HK-2 (cell line): ENCODE data around the gene CAMK2N1.
"Not testable (repeated sequence)": the region's sequence is repeated elsewhere in the genome, so short reads cannot be mapped to it uniquely, and the experiment has no call there.

Experiments
- DNase-seq: peaks from one replicate; pipeline ENCODE4 v3.0.0-alpha.2; 2018; ENCODE audit not compliant: unreplicated experiment

Gene CAMK2N1

DNA sequence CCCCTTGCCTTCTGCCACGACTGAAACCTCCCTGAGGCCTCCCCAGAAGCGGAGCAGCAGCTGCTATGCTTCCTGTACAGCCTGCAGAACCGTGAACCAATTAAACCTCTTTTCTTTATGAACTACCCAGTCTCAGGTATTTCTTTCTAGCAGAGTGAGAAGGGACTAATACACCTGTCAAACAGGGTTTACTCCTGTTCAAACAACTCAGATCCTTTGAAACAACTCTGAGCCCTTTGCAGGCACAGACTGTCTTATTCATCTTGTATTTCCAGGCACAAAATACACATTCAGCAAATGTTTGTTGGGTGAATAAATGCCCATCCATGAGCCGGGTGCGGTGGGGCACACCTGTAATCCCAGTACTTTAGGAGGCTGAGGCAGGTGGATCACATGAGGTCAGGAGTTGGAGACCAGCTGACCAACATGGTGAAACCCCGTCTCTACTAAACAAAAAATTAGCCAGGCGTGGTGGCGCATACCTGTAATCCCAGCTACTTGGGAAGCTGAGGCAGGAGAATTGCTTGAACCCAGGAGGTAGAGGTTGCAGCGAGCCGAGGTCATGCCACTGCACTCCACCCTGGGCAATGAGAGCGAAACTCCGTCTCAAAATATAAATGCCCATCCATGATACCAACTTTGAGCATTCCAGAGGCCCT, 10.8 kb upstream of the CAMK2N1 start:
- not testable (repeated sequence) for DNase-seq

DNA sequence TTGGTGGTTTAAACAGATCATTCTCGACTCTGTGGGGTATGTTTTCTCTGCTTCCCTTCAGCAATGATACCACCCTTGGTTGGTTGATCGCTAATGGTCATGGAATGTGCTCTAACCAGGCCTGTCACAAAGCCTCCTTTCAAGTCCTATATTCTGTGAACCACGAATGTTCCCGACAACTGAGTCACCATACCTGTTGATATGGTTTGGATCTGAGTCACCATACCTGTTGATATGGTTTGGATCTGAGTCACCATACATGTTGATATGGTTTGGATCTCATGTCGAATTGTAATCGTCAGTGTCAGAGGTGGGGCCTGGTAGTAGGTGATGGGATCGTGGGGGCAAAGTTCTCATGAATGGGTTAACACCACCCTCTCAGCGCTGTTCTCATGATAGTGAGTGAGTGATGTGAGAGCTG, 10.2 kb upstream of the CAMK2N1 start:
- peak; percentile 24 for DNase-seq

DNA sequence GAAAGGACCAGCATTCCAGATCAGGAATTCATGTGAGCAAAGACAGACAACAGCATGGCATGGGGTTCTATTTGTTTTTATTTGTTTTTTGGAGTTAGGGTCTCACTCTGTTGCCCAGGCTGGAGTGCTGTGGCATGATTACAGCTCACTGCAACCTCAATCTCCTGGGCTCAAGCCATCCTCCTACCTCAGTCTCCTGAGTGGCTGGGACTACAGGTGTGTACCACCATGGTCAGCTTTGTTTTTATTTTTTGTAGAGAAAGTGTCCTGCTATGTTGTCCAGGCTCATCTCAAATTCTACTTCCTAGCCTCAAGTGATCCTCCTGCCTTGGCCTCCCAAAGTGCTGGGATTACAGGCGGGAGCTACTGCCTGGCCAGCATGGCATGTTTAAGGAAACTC, 9.7 kb upstream of the CAMK2N1 start:
- DNase-seq: no peak

DNA sequence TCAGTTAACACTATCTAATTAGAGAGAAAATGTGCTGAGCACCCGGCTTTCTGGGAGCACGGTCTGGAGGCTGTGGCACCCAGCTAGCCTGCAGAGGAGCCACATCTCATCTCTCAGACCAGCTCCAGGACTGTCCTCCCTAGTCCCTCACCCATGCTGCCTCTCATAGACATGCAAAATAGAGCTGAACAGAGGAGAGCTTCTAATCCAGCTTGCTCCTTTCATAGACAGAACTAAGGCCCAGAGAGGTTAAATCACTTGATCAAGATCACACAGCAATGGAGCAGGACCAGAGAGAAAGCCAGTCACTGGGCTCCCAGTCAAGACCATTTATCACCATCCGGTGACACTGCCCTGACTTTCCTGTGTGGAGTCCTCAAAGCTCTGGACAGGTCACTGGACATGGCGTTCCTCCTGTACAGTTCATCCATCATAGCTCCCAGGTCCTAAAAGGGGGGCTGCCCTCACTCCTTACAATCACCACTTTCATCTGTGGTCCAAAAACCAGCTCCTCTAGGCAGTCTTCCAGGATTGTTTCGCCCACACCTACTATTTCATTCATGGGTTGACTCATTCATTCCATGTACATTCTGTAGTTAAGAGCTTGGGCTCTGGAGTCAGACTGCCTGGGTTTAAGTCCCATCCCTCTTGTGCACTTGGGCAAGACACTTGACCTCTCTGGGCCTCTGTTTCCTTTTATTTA, 8.8 kb upstream of the CAMK2N1 start:
- no peak for DNase-seq

DNA sequence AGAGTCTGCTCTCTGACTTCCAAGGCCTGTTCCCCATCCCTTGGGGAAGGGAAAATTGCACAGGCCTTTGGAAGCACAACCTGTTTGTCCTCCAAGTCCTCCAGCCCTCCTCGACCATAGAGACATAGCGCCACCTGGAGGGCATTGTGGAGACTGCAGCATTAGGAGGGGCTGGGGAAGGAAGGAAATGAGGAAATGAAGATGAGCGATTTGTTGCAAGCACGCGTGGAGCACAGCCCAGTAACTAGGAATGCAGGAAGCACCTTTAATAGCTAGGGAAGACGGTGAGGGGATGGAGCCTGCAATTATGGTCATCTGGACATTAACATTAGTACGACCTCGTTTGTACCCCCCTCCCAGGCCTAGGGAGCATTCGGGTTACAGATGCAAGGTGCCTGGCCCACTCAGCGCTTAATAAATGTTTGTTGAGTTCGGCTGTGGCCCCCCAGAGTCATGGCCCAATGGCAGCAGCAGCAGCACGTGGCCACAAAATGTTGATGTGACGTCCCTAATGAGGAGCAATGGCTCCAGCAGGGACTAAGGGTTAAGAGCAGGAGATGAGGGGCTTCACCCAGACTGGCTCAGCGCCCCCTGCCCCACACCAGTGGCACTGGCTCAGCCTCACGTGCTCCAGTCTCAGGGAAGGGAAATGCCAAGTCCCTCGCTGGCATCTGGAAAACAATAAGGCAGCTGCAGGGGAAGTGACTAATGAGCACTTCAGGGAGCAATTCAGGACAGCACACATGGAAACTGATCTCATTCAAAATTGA, 8.0 kb upstream of the CAMK2N1 start:
- DNase-seq: peak; percentile 90

DNA sequence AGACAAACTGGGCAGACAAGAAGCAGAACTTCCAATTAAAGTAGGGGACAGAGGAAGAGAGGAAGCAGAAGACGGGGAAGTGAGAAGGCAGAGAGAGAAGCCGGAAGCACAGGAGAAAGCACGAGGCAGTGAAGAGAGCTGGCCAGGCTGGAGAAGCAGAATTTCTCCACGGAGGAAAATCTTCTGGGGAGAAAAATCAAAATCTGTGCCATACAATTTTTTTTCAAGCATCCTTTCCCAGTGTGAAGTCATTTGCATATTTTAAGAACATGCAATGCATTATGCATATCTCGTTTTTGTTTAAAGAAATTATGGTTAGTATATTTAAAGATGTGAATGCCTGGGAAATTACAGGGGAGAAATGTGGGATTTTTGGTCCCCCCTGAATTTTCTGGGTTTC, 7.3 kb upstream of the CAMK2N1 start:
- DNase-seq: no peak

DNA sequence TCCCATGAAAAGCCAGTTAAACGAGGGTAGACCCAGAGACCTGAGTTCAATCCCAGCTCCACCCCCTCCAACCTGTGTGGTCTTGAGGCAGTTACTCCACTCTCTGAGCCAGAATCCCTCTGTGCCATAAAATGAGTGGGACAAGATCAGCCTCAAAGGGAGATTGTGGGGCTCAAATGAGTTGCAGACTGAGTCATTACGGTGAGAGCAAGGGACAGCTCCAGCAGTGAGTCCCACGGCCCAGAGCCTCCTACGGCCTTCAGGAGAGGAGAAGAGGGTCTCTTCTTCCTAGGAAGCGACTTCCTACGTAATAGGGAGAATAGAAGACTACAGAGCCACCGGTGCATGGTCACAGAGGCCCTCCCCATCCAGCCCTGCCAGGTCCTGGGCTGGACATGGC, 6.7 kb upstream of the CAMK2N1 start:
- no peak for DNase-seq

DNA sequence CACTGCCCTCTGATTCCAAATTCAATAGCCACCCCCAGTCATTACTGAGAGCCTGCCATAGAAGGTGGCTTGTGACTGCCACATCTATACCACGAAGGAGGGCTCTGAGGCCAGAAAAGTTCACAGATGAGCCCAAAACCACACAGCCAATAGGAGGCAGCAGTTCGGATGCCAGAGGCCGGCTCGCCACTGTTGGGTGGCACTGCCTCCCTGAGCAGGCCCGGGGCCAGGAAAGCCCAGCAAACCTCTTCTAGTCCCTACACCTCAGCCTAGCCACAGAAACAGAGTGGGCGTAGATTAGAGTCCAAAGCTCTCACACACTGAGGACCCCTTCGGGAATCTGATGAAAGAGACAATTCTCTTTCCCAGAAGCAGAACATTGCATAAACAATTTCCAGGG, 5.9 kb upstream of the CAMK2N1 start:
- no peak for DNase-seq

DNA sequence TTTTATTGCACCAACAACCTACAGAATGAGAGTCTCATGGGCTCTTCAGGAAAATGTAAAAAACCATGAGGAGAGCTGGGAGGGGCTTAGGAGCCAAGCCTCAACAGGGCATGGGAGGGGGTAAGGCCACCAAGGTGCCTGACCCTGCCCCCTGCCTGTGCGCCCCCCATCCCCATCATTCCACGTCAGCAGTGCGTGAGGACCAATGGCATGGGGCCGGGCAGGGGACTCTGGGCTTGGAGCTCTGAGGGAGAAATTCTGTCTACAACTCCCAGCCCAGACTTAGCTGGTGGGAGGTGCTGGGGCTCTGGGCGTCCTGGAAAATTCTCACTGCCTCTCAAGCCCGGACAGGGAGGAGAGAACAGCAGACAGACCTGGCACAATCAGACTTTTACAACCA, 5.2 kb upstream of the CAMK2N1 start:
- DNase-seq: no peak

DNA sequence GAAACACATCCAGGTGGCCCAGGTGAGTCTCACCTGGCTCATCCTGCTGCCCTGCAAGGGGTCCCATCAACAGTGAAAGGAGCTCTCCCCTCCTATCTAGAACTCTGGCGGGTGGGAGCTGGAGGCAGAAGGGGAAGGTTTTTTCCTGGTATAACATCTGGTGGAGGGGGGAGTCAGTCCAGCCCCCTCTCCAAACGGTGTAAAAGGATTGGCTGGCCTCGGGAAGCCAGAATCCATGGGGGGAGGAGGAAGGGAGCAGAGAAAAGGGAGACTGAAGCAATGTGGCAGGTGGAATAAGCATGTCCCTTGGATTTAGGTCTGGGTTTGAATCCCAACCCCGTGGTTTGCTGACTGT, 1.2 kb upstream of the CAMK2N1 start:
- no peak for DNase-seq

DNA sequence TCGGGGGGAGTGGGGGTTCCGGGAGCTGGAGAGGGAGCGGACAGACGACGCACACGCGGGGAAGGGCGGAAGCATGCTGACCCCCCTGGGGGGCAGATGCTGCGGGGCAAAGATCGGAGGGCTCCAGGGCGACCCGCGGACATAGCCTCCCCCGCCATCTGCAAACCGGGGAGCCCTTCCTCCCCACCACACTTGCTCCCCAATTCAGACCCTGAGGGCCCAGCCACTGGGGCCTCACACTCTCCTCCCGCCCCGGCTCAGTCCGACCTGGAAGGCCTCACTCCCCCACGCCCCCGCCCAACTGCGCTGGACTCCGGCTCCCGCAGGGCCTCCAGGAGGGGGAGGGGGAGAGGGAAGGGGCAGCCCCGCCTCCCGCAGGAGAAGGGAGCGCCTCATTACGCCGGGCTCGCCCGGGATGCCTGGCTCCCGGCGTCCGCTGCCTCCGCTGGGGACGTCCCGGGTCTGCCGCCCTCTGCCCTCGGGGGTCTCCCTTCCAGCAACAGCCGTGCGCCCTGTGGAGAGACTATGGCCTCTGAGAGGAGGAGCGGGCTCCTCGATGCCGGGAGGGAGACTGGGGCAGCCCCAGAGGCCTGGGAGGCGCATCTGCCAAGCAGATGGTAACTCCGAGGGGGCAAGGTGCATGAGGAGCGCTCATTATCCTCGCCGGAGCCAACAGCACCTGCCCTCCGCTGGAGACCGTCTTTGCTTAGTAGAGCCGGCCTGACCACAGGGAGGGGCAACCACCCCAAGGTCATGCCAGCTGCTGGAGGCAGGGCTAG, 636 bp upstream of the CAMK2N1 start:
- peak; percentile 33 for DNase-seq

DNA sequence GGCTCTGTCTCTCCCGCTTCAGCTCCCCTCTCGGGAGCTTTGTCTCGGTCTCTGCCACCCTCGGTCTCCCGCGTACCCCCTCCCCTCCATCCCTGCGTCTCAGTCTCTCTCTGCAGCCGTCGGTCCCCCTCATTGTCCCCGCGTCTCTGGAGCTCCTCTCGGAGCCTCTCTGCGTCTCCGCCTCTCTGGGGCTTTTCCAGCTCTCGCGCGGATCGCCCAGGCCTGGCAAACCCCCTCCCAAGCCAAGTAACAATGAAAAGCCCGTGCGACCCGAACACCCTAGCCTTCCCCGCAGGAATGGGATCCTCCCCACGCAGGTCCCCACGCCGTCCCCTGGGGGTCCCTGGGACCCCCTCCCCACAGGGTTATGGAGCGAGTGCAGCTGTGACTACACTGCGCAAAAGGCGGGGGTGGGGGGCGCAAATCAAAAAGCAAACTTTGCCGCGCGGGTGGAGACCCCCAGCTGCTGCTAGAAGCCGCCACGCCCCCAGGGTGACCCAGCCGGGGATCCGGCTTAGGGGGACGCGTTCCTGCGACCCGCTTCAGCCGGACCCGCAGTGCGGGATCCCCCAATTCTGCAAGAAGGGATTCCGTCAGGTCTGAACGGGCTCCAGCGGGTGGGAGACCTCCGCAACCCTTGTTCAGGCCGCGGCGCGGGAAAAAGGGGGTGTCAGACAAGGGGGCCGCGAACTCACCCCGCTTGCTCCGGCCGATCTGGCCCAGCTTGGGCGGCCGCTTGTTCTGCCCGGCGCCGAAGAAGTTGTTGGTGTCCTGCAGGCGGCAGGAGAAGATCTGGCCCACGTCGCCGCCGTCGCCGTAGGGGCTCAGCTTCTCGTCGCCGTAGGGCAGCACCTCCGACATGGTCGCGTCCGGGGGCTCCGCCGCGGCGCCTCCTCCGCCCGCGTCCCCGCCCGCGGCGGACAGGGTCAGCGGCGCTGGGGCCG, 1.2 kb downstream of the CAMK2N1 start:
- DNase-seq: no peak

DNA sequence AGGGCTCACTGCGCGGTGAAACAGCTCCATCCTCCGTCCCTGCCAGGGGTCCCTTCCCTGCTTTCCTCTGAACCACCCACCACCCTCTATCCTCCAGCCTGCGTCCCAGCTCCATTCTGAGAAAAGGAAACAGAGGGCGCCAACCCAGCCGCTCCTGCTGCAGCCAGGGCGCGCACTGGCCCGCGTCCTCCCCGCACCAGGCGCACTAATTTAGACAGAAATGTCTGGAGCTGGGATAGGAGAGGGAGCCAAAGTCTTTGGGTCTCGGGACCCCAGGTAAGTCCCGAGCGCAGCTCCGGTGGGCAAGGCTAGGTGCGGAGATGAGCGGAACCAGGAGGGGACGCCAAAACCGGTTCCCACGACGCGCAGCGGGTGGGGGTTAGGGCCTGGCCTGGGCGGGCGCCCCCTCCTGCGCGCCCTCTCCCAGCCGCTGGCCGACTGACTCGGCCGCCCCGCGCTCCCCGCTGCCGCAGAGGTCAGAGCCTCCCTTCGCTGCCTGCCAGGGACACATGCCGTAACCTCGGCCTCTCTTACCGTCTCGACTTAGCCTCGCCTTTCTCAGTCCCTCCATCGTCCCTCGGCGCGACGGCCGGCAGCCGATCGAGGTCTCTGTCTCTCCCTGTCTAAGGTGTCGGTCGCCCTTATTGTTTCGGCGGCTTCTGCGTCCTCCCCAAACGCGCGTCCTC, 2.0 kb downstream of the CAMK2N1 start:
- DNase-seq: peak; percentile 30

DNA sequence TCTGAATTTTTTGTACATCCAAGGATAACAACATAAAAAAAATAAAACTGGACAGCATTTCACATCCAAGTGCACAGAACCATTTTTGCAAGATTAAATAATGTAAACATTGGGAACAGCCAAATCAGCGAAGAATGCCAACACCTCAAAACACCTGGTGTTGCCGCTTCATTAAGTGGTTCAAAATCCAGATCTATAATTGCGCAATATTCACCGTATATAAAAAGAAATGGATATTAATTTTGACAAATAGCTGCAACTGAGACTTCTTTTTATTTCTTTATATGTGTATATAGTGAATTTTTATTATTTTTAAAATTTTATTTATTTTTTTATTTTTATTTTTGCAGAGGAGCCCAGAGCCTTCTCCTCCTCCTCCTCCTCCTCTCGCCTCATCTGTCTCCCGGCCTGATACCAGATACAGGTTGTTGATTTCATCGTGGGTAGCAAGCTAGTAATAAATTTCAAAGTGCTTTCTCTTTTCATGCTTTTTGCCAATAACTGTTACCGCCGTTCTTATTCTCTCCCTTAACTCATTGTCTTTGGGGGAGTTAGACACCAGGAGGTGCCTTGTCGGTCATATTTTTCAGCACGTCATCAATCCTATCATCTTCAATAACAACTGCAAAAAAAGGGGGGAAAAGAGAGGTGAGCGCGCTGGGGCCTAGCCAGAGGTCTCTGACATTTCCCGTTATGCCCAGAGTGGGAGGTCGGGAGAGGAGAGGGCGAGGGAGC, 2.7 kb downstream of the CAMK2N1 start:
- no peak for DNase-seq

DNA sequence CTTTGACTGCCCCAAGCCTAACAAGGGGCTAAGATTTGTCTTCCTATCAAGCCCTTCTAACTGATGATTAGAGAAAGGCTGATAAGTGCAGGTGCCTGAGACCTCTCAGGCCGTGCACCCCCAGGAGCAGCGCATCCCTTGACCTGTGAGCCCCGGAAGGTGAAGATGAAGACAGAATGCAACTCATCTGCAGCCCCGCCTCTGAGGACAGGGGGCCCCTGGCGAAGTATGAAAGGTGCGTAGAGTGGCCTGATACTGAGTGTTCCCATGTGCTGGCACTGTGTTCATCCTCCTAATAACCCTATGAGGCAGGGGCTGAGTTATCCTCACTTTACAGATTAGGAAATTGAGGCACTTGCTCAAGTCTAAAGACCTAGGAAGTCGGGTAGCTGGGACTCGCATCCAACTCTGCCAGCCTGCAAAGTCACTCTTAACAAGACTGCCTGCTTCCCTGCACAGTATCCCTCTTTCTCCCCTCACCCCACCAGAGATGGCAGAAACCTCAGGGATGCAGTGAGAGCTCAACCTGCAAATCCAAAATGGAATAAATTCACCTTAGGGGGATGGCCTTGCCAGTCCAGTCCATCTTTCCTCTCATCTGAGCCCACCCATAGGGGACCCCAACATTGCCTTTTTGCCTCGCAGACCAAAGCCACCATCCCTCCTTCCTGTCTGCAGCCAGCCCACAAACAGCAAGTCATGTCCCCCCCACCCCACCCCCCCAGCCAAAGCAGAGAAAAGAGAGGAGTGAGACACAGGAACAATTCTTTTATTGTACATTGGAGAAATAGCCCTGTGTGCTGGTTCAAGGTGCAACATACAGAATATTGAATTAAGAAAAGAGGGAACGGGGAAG, 4.1 kb downstream of the CAMK2N1 start:
- no peak for DNase-seq

DNA sequence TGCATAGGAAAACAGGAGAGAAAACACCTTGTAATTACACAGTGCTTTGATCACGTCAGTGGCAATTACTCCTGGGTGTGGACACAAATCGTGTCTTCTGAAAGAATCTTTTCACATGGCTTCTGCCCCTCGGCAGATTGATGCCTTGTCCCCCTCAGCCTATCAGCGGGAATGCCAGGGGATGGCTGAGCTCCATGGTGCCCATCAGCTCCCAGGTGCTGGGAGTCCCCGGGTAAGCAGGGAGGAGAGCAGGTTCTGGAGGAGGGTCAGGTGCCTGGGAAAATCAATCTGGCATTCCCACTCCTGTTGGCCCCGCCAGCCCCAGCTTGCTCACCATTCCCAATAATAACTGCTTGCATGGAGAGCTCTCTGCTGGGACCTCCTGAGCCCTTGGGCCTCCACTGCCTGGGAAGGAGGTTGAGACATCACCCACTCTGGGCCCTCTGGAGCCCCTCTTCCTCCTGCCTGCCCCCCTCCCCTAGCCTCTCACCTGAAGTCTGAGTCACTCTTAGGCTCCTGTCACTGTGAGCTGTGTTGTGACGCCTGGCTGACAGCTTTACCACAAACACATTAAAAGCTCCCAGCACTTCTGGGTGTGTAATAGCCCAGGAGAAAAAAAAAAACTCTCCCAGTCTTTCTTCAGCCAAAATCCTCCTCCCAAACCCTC, 4.9 kb downstream of the CAMK2N1 start:
- DNase-seq: peak; percentile 24

DNA sequence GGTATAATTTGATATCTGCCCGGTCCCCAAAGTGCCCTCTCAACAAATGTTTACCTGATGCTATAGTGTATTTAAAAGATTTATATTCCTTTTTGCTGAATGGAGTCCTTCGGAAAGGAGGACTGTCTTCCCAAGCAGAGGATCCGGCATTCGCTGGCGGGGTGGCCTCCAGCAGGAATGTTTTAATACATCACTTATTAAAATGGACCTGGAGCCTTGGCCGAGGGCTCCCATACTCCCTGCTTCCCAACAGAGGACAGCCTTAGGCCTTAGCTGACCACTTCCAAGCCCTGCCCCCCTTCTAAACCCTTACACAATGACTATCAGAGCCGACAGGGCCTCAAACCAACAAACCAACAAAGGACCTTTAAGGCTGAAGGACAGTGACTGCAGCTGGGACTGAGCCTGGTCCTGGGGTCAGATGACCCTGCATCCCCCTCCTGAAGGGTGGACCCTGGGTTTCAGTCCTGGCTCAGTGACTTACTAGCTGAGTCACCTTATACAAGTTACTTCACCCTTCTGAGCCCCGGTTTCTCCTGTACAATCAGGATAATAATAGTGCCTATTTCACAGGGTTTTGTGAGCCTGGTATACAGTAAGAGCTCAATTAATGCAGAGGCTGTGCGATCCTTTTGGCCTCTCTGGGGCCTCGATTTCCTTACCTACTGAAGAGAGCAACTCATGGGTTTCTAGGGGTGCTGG, 5.6 kb downstream of the CAMK2N1 start:
- DNase-seq: peak; percentile 73

DNA sequence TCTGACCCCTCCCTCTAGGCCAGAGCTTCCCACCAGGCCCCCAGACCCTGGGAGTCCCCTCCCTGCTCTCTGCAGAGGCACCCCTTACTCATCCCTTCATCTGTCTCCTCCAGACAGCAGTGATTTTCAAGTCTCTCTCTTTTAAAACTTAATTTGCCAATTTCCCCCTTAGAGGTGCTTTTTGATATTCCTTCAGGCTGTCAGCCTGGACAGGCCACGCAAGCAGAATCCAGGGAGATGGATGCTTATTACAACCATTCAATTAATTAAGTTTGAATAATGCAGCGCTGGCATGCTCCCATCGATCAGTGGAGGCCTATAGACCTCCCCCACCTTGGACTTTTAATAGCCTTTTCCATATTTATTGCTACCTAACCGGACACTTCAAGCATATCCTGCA, 6.2 kb downstream of the CAMK2N1 start:
- no peak for DNase-seq
